Left colon (tissue), 2 donors: Measurements from ENCODE around the gene YIF1B. TPM values are rescaled to one million over a fixed set of nuclear protein-coding genes. Genes with fewer than 3 reads are reported as not detected.

Experiments used
- ATAC-seq: fragments of 200-7000 bp; cut with Tn5 transposase; one replicate; pipeline ENCODE4 v1.9.1; 2020; ENCODE audit warnings: mild to moderate bottlenecking, moderate library complexity
- DNase-seq, 2 donors: peaks; one replicate each; pipeline ENCODE4 v3.0.0-alpha.2; 2020
- intact Hi-C, 2 donors: fragments of 100-400 bp; cut with DNase I in 1 of 2; cut with micrococcal nuclease in 1 of 2; formaldehyde crosslinking; loops; one replicate each; pipeline versions ENCODE4 v1.11.2 to v1.14.0; 2022; cut with DNase I, micrococcal nuclease
- total RNA-seq, 2 donors: library from RNA; stranded (reverse); fragmentation: NEBNext Ultra II Directional; extraction: Animal tissue kit (Norgen Biotek cat#: 25700); gene quantifications; one replicate each; pipeline ENCODE4 v1.2.1, GENCODE V29; 2021
- donor health status: DM: no; HTN: no; CAD: no.
- donor health status: DM: yes; HTN: yes; CAD: no.

YIF1B gene
- total RNA-seq, 2 donors from 2014 or later: 24.1 to 27.6 TPM

DNA sequence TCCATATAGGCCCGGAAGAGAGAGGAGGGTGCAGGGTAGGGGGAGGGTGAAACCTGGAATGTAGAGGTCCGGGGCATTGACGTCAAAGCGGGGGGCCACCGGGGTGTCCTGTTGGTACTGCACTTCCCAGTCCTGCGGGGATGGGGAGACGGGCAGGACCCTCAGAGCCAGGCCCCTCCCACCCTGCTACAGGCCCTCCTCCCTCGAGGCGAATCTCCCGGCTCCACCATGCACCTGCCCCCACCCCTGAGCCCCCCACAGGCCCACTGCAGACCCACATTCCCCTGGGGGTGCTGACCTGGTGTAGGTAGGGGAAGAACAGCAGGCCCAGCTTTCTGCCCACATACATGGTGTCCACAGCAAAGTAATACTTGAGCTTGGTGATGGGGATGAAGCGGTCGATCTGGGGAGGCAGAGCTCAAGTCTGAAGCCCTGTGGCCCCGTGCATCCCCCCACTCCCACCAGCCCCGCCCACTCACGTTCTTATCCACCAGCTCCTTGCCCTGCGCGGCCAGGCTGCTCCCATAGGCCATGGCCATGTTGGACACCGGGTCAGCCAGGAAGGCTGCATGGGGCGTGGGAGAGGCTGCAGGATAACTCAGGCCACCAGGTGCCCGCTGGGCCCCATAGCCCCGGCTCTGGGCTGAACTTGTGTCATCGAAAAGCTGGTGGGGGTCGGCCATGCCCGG lies 6.7 kb downstream of the YIF1B start:
- intact Hi-C loops: no loop called here
- ATAC-seq: no peak
- no peak for DNase-seq

DNA sequence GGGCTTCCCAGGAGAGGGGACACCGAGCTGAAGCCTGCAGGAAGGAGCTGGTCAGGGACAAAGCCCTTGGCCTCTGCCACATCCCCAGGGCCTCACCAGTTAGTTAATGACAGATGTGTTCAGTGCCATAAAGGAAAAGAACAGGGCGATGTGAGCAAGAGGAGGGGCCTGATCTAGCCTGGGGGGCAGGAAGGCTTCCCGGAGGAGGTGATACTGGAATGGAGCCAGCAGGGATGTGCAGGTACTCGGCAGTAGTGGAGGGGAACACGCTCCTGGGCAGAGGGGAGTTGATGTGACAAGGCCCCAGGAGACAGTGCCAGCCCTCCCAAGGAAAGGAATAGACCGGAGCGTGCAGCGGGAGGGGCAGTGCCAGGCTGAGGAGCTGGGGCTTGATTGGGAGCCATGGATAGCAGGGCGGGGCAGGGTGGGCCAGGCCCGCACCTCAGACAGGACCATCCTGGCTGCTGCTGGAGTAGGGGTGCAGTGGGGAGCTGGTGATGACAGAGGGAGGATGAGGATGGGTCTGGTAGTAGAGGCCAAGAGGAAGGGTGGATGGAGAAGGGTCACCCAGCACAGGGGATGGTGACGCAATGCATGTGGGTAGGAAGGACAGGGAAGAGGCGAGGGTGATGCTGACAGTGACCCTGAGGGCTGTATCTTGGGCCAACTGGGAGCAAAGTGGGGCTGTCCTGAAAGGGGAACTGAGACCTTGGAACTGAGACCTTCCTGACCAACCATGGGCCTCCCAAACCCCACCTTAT lies 7.6 kb downstream of the YIF1B start:
- DNase-seq (no peak), ATAC-seq (no peak)
- intact Hi-C loops: no loop called here

DNA sequence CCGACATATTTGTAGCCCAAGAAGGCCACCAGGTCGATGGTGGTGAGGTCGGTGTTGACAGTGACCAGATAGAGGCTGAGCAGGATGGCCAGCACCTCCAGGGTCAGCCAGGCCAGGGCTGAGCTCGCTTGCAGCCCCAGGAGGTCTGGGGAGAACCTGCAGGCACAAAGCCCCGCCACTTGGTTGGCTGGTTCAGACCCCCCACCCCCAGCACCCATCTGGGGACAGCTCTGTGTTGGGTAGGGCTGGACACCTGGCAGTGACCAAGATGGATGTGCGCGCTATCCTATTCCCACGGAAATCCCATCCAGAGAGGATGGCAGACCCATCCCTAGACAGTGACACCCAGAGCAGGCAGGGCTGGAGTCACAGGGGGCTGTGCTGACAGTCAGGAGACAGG lies 8.2 kb downstream of the YIF1B start:
- ATAC-seq: no peak
- intact Hi-C loops: no loop called here
- no peak for DNase-seq

DNA sequence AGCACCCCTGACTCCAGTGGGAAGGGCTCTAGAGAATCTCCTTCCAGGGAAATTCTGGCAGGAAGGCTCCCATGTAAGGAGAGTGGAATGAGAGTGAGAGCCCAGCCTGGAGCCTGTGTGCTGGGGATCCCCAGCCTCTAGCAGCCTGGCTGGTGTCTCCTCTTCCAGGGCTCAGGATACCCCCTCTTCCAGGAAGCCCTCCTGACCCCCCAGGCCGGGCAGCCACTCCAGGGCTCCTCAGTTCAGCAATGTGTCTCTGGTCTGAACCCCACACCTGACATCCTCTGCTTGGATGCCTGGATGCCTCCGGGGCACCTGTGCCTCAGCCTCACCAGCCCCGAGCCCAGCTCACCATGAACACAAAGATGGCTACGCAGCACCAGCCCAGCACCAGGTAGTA lies 8.7 kb downstream of the YIF1B start:
- DNase-seq (no peak), ATAC-seq (no peak)
- intact Hi-C loops: no loop called here

DNA sequence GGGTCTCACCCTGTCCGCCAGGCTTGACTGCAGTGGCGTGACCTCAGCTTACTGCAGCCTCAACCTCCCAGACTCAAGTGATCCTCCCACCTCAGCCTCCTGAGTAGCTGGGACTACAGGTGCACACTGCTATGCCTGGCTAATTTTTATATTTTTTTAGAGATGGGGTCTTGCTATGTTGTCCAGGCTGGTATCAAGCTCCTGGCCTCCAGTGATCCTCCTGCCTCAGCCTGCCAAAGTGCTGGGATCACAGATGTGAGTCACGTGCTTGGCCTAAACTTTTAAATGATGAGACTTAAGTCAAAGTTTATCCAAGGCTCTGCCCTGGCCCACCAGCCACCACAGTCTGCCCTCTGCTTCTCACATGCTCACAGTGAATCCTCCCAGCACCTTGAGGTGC lies 9.5 kb downstream of the YIF1B start:
- ATAC-seq (no peak), DNase-seq (no peak)
- intact Hi-C loops: no loop called here

DNA sequence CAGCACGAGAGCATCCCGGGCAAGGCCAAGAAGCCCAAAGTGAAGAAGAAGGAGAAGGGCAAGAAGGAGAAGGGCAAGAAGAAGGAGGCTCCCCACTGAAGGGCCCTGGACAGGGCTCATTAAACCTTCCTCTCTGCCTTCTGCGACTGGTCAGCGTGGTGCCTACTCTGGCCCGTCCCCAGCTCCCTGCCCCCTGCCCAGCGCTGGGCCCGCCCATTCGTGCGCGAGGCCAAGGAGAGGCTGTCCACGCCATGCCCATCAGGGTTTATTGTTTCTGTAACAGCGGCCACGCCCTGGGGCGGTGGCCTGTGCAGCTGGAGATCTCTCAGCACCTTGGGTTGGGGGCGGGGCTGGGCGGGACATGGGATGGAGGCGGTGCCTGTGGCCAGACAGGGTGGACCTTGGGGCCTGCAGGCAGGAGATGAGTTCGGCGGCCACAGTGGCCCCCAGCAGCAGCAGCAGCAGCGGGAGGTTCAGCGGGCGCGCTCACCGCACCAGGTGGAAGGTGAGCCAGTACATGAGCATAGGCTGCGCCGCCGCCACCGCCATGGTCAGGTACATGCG lies 10.8 kb downstream of the YIF1B start:
- ATAC-seq (peak; percentile 69), DNase-seq (peak; percentile 94 to 95)

DNA sequence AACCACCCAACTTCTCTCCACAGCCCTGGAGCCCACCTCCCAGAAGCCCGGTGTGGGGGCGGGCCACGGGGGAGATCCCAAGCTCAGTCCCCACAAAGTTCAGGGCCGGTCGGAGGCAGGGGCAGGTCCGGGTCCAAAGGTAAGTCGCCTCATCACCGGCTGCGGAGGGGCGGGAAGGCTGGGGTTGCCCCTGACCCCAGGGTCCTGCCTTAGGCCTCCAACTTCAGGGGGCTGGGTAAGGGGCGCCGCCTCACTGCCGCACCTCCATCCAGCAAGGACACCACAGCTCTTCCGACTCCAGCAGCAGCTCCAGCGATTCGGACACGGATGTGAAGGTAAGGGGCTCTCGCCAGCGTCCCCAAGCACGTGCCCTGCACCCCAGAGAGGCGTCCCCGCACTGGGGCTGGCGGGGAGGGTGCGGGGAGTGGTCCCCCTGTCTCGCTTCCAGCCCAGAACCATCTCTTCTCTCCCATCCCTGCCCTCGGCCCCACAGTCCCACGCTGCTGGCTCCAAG lies 11.3 kb downstream of the YIF1B start:
- intact Hi-C loops: no loop called here
- ATAC-seq (peak; percentile 27), DNase-seq (peak in 1 of 2 donors; percentile 53)

More for the DNA sequence above, 10.8 kb downstream of the YIF1B start:
- intact Hi-C loops: no loop called here

DNA sequence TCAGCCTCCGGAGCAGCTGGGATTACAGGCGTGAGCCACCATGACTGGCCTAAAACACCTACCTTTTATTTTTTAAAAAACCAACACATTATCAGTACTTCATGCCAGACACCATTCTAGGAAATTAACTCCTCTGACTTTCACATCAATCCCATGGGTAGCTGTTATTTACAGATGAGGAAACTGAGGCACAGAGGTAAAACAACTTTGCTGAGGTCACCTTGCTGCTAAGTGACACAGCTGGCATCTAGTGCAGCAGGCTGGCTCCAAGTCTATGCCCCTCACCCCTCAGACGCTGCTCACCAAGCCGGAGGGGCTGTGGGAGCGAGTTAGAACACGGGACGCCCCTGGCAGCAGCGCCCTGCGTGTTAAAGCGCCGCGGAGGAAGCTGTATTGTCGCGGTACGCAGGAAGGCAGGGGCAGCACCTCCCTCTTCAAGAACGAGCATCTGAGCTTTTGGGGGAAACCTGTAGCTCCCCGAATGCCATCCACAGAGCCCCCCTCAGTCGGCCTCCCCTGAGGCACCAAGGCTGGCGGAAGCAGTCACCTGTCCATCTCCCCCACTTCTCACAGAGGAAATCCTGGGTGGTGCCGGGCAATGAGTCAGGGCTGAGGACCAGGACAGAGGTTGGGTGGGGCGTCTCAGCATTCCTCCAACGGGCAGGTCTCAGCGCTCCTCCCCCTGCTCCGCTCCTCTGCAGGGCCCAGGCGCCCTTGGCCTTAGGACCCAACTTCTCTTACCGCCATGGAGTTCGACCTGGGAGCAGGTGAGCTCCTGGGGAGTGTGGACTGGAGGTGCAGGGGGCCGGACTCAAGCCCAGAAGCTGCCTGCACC lies 12.0 kb downstream of the YIF1B start, which contains the start of gene C19orf33:
Gene C19orf33 (plus strand): TSS at position 735 of the 835 bp plus-strand sequence. CDS start 11 bp downstream, at position 746.
- ATAC-seq (peak; percentile 73), DNase-seq (peak; percentile 88 to 95)
- intact Hi-C loops: no loop called here

DNA sequence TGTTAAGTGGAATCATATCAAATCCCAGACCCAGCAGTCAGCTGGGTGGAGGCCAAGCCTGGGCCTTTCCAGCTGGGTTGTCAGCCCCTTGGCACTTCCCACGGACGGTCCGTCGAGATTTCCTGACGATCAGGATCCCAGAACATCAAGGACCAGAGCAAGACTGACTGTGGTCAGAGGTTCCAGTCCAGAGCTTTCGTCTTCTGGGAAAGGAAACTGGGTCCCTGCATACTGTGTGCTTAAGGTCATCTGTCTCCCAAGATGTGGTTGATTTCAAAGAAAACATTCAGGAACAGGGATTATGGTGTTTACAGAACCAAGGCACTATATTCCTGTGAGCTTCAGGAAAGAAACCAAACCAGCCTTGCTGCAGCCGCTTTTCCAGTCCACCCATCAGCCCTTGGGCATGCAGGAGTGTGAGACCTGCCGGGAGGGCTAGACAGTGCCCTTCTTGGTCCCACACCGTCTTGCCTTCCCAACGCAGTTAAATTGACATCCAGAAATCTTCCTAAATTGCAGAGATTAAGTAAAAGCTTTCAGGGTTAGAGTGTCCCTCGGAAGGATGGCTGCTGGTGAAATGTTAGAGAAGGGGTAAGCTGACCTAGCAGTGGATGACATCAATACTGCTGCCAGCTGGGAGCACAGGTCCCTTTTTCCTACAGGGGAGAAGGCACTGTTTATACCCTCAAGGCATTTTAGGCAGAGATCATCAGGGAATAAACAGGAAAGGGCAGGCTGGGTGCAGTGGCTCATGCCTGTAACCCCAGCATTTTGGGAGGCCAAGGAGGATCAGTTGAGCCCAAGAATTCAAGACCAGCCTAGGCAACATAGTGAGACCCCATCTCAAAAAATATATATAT lies 16.7 kb downstream of the YIF1B start:
- intact Hi-C loops: no loop called here
- DNase-seq (no peak), ATAC-seq (no peak)

DNA sequence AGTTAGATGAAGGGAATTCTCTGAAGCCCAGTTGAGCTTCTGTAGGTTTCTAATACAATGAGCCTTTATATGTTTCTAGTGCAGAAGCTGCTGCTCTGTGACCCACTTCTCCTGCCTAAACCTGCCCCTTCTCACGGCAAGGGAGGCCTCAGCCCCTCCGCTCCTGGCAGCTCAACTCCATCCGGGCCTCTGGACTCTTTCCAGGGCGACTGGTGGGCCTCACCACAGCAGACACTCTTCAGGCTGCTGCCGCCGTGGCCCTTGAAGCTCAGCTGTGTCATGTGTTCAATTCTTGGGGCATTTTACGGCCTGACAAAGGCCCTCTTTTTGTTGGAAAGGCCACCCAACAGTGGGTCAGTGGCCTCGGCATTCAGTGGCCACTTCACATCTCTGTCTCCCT lies 21.7 kb downstream of the YIF1B start:
- ATAC-seq: no peak
- intact Hi-C loops: no loop called here
- no peak for DNase-seq

DNA sequence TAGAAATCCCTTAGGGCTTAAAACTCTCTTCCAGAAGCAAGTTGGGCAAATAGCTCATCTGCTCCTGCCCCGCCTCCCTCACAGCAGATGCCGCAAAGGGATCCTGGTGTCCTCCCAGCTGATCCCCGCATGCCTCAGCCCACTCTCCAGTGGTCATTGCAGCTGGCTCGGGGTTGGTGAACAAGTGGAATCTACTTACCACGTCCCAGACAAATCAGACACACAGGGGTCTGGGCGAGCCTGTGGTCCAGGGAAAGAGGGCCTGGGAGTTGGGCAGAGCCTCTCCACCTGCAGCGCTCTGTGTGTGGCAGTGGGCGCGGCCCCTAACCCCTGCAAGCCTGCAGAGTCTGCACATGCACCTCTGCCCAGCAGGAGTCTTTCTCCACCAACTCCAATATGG lies 22.5 kb downstream of the YIF1B start:
- ATAC-seq (no peak), DNase-seq (no peak)
- intact Hi-C loops: no loop called here

DNA sequence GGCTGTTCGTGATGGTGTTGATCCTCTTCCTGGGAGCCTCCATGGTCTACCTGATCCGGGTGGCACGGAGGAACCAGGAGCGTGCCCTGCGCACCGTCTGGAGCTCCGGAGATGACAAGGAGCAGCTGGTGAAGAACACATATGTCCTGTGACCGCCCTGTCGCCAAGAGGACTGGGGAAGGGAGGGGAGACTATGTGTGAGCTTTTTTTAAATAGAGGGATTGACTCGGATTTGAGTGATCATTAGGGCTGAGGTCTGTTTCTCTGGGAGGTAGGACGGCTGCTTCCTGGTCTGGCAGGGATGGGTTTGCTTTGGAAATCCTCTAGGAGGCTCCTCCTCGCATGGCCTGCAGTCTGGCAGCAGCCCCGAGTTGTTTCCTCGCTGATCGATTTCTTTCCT lies 23.9 kb downstream of the YIF1B start:
- intact Hi-C loops: no loop called here
- no peak for ATAC-seq
- DNase-seq: no peak

DNA sequence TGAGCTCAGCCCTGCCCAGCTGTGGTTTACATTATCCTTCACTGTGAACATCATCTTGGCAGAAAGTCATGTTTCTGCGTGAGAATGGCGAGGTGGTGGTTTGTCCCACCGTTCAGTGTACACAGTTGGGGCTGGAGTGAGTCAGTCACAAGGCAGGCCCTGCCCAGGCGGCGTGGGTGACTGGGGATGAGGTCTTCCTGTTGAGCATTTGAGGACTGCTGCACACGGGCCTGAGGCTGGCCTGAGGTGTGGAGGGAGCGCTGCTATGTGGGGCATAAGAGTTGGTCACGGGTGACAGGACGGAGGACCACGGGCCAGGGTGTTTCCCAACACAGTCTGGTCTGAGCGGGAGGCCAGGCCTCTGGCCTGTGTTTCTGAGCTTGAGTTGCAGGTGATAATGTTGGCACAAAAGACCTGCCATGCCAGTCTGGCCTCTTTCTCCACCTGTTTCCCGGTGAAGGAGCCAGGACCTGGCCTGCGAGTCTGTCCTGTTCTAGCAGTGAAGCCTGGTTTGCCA lies 25.1 kb downstream of the YIF1B start:
- DNase-seq (no peak), ATAC-seq (peak; percentile 8)
- intact Hi-C loops: no loop called here

DNA sequence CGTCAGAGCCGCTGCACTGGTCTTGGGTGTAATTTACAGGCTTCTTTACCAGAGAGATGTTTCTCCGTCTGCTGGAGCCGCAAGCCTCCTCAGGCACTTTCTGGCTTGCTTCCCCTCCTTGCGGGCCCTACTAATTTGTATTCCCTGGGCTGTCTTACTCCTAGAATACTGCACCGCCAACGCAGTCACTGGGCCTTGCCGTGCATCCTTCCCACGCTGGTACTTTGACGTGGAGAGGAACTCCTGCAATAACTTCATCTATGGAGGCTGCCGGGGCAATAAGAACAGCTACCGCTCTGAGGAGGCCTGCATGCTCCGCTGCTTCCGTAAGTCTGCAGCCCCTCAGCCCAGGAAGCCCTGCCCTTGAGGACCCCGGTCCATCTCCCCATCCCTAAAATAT lies 25.8 kb downstream of the YIF1B start:
- no peak for DNase-seq
- intact Hi-C loops: no loop called here
- ATAC-seq: no peak

DNA sequence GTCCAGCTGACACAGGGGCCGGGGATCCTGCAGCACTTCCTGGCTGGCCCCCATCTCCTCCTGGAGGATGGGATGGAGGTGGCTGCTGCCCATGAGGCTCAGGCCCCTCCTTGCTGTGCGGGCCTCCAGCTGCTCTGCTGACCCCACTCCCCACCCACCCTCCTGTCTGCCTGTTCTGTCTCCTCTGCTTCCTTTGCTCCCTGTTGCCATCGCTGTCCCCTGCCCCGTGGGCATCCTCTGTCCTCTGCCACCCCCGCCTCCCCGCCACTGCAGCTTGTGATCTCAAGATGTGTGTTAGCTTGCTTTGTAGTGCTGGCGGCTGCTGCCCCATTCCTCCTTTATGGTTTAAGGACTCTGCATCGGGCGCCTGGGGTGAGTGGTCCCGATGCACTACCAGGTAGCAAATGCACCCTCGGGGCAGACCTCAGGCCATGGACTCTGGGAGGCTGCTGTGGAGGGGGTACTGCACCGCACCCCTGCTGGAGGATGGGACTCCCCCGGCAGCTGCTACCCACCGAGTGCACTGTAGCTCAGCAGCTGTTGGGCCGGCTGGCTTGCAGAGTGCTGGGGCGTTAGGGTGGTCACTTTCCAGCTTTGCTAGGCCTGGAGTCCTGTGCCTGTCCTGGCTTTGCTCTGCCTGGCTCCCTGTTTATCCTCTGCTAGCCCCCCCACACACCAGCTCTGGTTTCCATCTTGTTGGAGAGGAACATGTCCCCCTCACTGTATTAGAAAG lies 27.5 kb downstream of the YIF1B start:
- DNase-seq (no peak), ATAC-seq (no peak)
- intact Hi-C loops: no loop called here

DNA sequence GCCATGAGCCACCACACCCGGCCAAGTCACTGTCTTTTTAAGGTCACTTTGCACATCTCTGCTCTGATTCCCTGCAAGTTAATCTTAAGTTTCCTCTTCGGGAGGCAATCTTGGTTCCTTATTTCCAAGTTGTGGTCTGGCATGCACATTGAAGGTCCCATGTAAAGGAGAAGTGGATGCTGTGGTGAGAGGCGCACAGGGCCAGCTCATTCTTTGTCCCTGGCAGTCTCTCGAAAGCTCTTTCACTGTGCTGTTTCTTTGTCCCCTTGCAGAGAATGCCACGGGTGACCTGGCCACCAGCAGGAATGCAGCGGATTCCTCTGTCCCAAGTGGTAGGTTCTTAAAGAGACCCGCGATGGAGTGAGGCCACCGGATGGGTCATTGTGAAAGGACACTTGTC lies 28.1 kb downstream of the YIF1B start:
- intact Hi-C loops: no loop called here
- no peak for DNase-seq
- ATAC-seq: no peak

DNA sequence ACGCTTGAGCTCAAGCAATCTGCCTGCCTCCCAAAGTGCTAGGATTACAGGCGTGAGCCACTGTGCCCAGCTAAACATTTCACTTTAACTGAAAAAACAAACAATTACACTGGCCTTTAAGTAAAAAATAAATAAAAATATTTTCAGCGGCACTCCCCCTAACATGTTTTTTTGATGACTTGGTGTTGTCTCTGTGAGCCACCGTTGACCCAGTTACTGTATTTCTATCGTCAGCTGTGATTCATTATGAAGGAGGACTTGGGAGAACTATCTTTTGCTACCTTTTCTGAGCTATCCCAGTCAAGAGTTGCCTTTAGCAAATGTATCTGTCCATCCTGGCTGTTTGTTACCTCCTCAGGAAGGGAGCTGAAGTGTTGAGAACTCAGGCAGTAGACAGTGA lies 30.2 kb downstream of the YIF1B start:
- DNase-seq (no peak), ATAC-seq (no peak)
- intact Hi-C loops: no loop called here
